WTC11 (cell line): ENCODE measurements around the gene RELL1. TPM values are rescaled to one million over a fixed set of nuclear protein-coding genes. Genes with fewer than 3 reads are reported as not detected.

ENCODE experiments used
- ATAC-seq: fragments of 200-7000 bp; cut with Tn5 transposase; 2 replicates; pipeline ENCODE4 v1.10.0; 2021; ENCODE audit warnings: mild to moderate bottlenecking, moderate library complexity
- CTCF ChIA-PET: fragments of 300-600 bp; sonication (Branson Sonifier 250); formaldehyde crosslinking; loops from one replicate; lab custom pipeline; 2021; ENCODE audit warnings: antibody characterized with exemption; lab: Charles Lee
- POLR2A ChIA-PET: fragments of 350-600 bp; sonication (Branson Sonifier 250); formaldehyde crosslinking; loops from one replicate; lab custom pipeline; 2021; ENCODE audit warnings: antibody characterized with exemption; lab: Charles Lee
- DNase-seq: peaks from one replicate; pipeline ENCODE4 v3.0.0; 2021; ENCODE audit warnings: low spot score
- H3K27ac Mint-ChIP-seq: 2 replicates; pipeline ENCODE4 v1.8.0; 2021; ENCODE audit warnings: mixed read lengths
- H3K27me3 Mint-ChIP-seq: 2 replicates; pipeline ENCODE4 v1.8.0; 2021; ENCODE audit warnings: low read depth, mild to moderate bottlenecking, moderate library complexity, mixed read lengths
- H3K36me3 Mint-ChIP-seq: 2 replicates; pipeline ENCODE4 v1.8.0; 2021; ENCODE audit warnings: mixed read lengths
- H3K4me1 Mint-ChIP-seq: 2 replicates; pipeline ENCODE4 v1.8.0; 2022; ENCODE audit warnings: mixed read lengths
- H3K4me3 Mint-ChIP-seq: 2 replicates; pipeline ENCODE4 v1.8.0; 2021; ENCODE audit warnings: mild to moderate bottlenecking, moderate library complexity, mixed read lengths
- H3K9me3 Mint-ChIP-seq: 2 replicates; pipeline ENCODE4 v1.8.0; 2021; ENCODE audit warnings: mixed read lengths
- ATF1 ChIP-seq: sonication (generic); formaldehyde crosslinking; IDR thresholded peaks from 2 replicates; pipeline ENCODE4 v1.8.1; 2023; ENCODE audit warnings: mild to moderate bottlenecking, moderate library complexity, missing genetic modification reagents
- IRF2 ChIP-seq: sonication (generic); formaldehyde crosslinking; IDR thresholded peaks from 2 replicates; pipeline ENCODE4 v1.8.0; 2022; ENCODE audit warnings: low read depth, missing genetic modification reagents, borderline replicate concordance
- OVOL2 ChIP-seq: fragments of 250-450 bp; sonication (Bioruptor Pico); IDR thresholded peaks from 2 replicates; pipeline ENCODE4 v1.9.0; 2021; ENCODE audit warnings: mild to moderate bottlenecking, borderline replicate concordance
- PRRX2 ChIP-seq: fragments of 250-450 bp; sonication (Bioruptor Pico); IDR thresholded peaks from 2 replicates; pipeline ENCODE4 v1.8.0; 2021; ENCODE audit warnings: mild to moderate bottlenecking
- RELA ChIP-seq: sonication (generic); formaldehyde crosslinking; IDR thresholded peaks from 2 replicates; pipeline ENCODE4 v1.8.1; 2022; ENCODE audit warnings: missing genetic modification reagents, mild to moderate bottlenecking, borderline replicate concordance
- SMAD4 ChIP-seq: sonication (generic); formaldehyde crosslinking; IDR thresholded peaks from 2 replicates; pipeline ENCODE4 v1.8.0; 2022; ENCODE audit warnings: mild to moderate bottlenecking, missing genetic modification reagents
- TCF7 ChIP-seq: sonication (generic); formaldehyde crosslinking; IDR thresholded peaks from 2 replicates; pipeline ENCODE4 v1.8.0; 2022; ENCODE audit warnings: mild to moderate bottlenecking, low read depth, missing genetic modification reagents, moderate library complexity
- TEAD1 ChIP-seq: sonication (generic); formaldehyde crosslinking; IDR thresholded peaks from 2 replicates; pipeline ENCODE4 v1.8.0; 2022; ENCODE audit warnings: mild to moderate bottlenecking, missing genetic modification reagents
- TEAD4 ChIP-seq: sonication (generic); formaldehyde crosslinking; IDR thresholded peaks from 2 replicates; pipeline ENCODE4 v1.8.0; 2022; ENCODE audit warnings: mild to moderate bottlenecking, missing genetic modification reagents
- ZNF121 ChIP-seq: sonication (generic); formaldehyde crosslinking; IDR thresholded peaks from 2 replicates; pipeline ENCODE4 v1.8.0; 2023; ENCODE audit warnings: missing genetic modification reagents
- ZNF232 ChIP-seq: sonication (generic); formaldehyde crosslinking; IDR thresholded peaks from 2 replicates; pipeline ENCODE4 v1.8.0; 2022; ENCODE audit warnings: mild to moderate bottlenecking, missing genetic modification reagents
- ZNF317 ChIP-seq: sonication (generic); formaldehyde crosslinking; IDR thresholded peaks from 2 replicates; pipeline ENCODE4 v1.8.1; 2023; ENCODE audit warnings: low read depth, mild to moderate bottlenecking, moderate library complexity, missing genetic modification reagents, borderline replicate concordance
- total RNA-seq: library from RNA; stranded (reverse); gene quantifications from 3 replicates; pipeline ENCODE4 v1.2.3, GENCODE V29; 2021
- TF ChIP-seq, protein P1 (sequence below): sonication (generic); formaldehyde crosslinking; IDR thresholded peaks from 2 replicates; pipeline ENCODE4 v1.8.0; 2022; ENCODE audit warnings: mild to moderate bottlenecking, missing genetic modification reagents
- TF ChIP-seq, protein P2 (sequence below): sonication (generic); formaldehyde crosslinking; IDR thresholded peaks from 2 replicates; pipeline ENCODE4 v1.8.1; 2023; ENCODE audit warnings: mild to moderate bottlenecking, missing genetic modification reagents
- TF ChIP-seq, protein P3 (sequence below): sonication (generic); formaldehyde crosslinking; IDR thresholded peaks from 2 replicates; pipeline ENCODE4 v1.8.1; 2022; ENCODE audit warnings: mild to moderate bottlenecking, missing genetic modification reagents, moderate library complexity, borderline replicate concordance
- TF ChIP-seq, protein P4 (sequence below): sonication (generic); formaldehyde crosslinking; IDR thresholded peaks from 2 replicates; pipeline ENCODE4 v1.8.1; 2023; ENCODE audit warnings: mild to moderate bottlenecking, missing genetic modification reagents, moderate library complexity

The RELL1 gene
- total RNA-seq, 1 experiment from 2014 or later, result 14.4 TPM

DNA sequence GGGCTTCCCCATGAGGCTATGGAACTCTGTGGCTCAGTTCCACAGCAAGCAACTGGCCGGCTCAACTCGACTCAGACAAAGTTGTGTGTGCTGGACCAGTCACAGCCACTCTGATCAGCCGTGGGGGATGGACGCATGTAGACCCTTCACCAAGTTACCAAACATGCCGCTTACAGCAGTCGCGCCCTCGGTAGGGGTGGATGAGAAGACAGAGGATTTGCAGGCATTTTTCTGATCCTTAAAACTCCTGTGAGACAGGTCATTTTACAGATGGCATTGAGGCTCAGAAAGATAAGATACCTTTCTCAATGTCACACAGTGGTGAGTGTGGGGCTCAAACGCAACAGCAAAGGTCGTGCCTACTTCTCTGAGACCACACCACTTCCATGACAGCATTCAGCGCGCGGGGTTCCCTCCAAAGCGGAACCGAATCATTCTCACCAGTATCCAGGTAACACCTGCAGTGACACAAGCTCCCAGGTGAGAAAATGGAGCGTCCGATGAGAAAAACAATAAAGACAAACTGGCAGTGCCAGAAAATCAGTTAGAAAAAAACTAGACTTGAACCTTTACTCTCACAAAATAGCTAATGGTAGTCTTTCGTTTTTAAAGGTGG is 83.6 kb downstream of the RELL1 start:
- Mint-ChIP-seq H3K4me3 (no peak overlapping the region), H3K27ac (no peak overlapping the region), H3K9me3 (no peaks in the 10 kb centered on the region), H3K4me1 (peaks cover 30% of the 10 kb centered on the region), H3K27me3 (peaks cover 3% of the 10 kb centered on the region; the same call in 1 of the 2 replicates), H3K36me3 (no peaks in the 10 kb centered on the region)
- DNase-seq (no peak), ATAC-seq (peak; percentile 34)
- ChIA-PET POLR2A (no interaction called here), CTCF (interaction anchor here (0.7 to 3.6 kb wide), 28 partner anchors 9 to 359 kb away, joined by 3 to 48 read pairs (median 4); partner anchors contain the start of genes PGM2 and RELL1)
- TF ChIP-seq TEAD1 (CRISPR knock-in tag), result no peak
- TF ChIP-seq ZNF121 (CRISPR knock-in tag), result no peak
- TF ChIP-seq IRF2, result no peak
- TF ChIP-seq, protein P1, sequence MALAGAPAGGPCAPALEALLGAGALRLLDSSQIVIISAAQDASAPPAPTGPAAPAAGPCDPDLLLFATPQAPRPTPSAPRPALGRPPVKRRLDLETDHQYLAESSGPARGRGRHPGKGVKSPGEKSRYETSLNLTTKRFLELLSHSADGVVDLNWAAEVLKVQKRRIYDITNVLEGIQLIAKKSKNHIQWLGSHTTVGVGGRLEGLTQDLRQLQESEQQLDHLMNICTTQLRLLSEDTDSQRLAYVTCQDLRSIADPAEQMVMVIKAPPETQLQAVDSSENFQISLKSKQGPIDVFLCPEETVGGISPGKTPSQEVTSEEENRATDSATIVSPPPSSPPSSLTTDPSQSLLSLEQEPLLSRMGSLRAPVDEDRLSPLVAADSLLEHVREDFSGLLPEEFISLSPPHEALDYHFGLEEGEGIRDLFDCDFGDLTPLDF, result no peak
- no peak for TF ChIP-seq SMAD4 (CRISPR knock-in tag)

DNA sequence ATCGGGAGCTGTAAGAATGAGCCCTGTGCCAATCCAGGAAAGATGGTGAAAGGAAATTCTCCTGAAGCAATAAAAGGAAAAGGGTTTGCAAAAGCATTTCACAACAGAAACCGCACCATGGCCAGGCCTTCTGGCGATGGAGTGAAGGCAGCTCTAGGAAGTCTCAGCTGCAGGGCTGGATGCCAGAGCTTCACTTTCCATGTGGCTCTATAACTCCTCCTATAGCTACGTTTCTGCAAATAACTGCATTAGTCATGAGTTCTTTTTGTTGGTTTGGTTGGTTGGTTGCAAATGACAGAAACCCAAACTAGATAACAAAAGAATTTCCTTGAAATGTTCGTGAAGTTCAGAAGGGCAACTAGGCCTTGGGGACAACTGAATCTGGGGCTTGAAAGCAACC is 84.6 kb downstream of the RELL1 start:
- ATAC-seq, result no peak
- no peaks in the 10 kb centered on the region for H3K36me3 Mint-ChIP-seq
- no peak for TF ChIP-seq ZNF317
- no peak for TF ChIP-seq SMAD4 (CRISPR knock-in tag)
- TF ChIP-seq, all 79 proteins: peak for 0
- ChIA-PET CTCF (interaction anchor here (0.7 to 3.6 kb wide), 6 partner anchors 52 to 200 kb away, joined by 3 to 48 read pairs (median 3); partner anchors contain the start of gene RELL1), POLR2A (interaction anchor here (0.7 kb wide), 1 partner anchor 18 kb away, joined by 8 read pairs; no protein-coding TSS in a partner anchor)
- Mint-ChIP-seq H3K4me1 (peaks cover 22% of the 10 kb centered on the region), H3K27ac (no peak overlapping the region), H3K27me3 (peaks cover 3% of the 10 kb centered on the region; the same call in 1 of the 2 replicates), H3K9me3 (no peaks in the 10 kb centered on the region), H3K4me3 (no peak overlapping the region)
- no peak for DNase-seq

DNA sequence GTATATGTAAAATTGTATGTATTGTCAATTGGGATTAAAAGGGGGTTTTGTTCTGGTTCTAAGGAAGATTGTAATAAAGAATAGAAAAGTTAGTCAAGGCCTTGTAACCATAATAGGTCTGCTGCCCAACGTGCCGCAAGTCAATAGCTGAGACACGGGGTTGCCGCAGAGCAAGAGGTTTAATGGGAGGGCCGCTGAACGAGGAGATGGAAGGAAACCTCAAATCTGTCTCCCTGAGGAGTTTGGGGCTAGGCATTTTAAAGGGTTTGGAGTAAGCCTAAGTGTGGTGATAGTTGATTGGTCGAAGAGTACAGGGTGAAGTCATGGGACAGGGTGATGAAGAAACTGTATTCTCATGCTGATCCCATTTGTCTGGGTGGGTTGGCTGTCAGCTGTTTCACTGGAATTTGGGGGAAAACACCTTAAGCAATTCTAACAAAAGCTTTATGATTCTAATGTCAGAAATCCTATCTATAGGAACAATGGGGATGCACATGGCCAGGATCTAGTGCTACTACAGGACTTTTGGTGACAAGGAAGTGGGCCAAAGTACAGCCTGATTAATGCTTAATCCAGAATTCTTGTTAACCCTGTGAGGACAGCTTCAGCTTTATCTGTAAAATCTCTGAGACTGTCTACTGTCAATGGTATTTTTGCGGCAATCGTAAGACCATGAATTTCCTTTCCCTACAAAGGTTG is 86.9 kb downstream of the RELL1 start:
- CTCF ChIA-PET, result interaction anchor here (0.7 to 1.2 kb wide), 3 partner anchors 146 to 203 kb away, joined by 3 to 4 read pairs (median 3); no protein-coding TSS in a partner anchor
- ATAC-seq (peak; percentile 36; the same call in 1 of the 2 replicates), DNase-seq (no peak)
- H3K27me3 Mint-ChIP-seq, result no peaks in the 10 kb centered on the region; the same call in 1 of the 2 replicates
- no peak overlapping the region for H3K27ac Mint-ChIP-seq
- TF ChIP-seq, protein P2, sequence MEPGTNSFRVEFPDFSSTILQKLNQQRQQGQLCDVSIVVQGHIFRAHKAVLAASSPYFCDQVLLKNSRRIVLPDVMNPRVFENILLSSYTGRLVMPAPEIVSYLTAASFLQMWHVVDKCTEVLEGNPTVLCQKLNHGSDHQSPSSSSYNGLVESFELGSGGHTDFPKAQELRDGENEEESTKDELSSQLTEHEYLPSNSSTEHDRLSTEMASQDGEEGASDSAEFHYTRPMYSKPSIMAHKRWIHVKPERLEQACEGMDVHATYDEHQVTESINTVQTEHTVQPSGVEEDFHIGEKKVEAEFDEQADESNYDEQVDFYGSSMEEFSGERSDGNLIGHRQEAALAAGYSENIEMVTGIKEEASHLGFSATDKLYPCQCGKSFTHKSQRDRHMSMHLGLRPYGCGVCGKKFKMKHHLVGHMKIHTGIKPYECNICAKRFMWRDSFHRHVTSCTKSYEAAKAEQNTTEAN, result no peak
- TF ChIP-seq TCF7 (no peak), RELA (no peak), IRF2 (no peak), PRRX2 (no peak), OVOL2 (no peak), TEAD4 (CRISPR knock-in tag) (no peak), ATF1 (no peak), ZNF232 (no peak)
- TF ChIP-seq, protein P1, result no peak
- TF ChIP-seq, protein P3, sequence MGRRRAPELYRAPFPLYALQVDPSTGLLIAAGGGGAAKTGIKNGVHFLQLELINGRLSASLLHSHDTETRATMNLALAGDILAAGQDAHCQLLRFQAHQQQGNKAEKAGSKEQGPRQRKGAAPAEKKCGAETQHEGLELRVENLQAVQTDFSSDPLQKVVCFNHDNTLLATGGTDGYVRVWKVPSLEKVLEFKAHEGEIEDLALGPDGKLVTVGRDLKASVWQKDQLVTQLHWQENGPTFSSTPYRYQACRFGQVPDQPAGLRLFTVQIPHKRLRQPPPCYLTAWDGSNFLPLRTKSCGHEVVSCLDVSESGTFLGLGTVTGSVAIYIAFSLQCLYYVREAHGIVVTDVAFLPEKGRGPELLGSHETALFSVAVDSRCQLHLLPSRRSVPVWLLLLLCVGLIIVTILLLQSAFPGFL (CRISPR knock-in tag), result no peak
- TF ChIP-seq, protein P4, sequence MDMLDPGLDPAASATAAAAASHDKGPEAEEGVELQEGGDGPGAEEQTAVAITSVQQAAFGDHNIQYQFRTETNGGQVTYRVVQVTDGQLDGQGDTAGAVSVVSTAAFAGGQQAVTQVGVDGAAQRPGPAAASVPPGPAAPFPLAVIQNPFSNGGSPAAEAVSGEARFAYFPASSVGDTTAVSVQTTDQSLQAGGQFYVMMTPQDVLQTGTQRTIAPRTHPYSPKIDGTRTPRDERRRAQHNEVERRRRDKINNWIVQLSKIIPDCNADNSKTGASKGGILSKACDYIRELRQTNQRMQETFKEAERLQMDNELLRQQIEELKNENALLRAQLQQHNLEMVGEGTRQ (CRISPR knock-in tag), result no peak
- POLR2A ChIA-PET, result interaction anchor here (0.7 kb wide), 1 partner anchor 39 kb away, joined by 6 read pairs; no protein-coding TSS in a partner anchor
- no peaks in the 10 kb centered on the region for H3K9me3 Mint-ChIP-seq
- H3K36me3 Mint-ChIP-seq, result no peaks in the 10 kb centered on the region
- H3K4me1 Mint-ChIP-seq, result peaks cover 17% of the 10 kb centered on the region
- H3K4me3 Mint-ChIP-seq, result no peak overlapping the region
